ENCODE results near the gene UBE2E2.

UBE2E2 gene

DNA sequence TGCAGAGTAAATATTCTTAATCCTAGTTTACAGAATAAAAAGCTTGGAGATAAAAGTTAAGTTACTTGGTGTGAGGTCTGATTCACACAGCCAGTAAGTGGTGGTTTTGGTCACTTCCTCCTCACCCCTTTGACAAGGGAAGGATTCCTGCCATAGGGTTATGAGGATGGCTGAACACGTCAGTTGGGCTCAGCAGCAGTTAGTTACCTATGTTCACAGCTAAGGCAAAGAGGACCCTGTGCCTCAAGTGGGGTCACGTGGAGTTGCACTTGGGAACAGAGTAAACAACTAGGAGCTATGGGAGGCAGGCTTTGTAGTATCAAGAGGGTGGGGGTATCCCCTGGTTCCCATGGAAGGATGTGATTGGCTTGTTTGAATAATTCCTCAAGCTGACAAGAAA, 232.2 kb downstream of the UBE2E2 start:
- TF ChIP-seq POLR2AphosphoS5 (IDR thresholded peaks at IDR 0.05; ENCODE audit: low read depth, low read length) (no peak), FOXP2 (optimal IDR thresholded peaks at IDR 0.05; ENCODE audit: borderline replicate concordance, extremely low read depth, extremely low read length, insufficient read depth) (no peak), TAF1 (IDR thresholded peaks at IDR 0.05; ENCODE audit: borderline replicate concordance, insufficient read depth, low read length) (no peak), SIN3A (IDR thresholded peaks at IDR 0.05; ENCODE audit: borderline replicate concordance, insufficient read depth, low read length) (no peak)
- TF ChIP-seq, protein P1, sequence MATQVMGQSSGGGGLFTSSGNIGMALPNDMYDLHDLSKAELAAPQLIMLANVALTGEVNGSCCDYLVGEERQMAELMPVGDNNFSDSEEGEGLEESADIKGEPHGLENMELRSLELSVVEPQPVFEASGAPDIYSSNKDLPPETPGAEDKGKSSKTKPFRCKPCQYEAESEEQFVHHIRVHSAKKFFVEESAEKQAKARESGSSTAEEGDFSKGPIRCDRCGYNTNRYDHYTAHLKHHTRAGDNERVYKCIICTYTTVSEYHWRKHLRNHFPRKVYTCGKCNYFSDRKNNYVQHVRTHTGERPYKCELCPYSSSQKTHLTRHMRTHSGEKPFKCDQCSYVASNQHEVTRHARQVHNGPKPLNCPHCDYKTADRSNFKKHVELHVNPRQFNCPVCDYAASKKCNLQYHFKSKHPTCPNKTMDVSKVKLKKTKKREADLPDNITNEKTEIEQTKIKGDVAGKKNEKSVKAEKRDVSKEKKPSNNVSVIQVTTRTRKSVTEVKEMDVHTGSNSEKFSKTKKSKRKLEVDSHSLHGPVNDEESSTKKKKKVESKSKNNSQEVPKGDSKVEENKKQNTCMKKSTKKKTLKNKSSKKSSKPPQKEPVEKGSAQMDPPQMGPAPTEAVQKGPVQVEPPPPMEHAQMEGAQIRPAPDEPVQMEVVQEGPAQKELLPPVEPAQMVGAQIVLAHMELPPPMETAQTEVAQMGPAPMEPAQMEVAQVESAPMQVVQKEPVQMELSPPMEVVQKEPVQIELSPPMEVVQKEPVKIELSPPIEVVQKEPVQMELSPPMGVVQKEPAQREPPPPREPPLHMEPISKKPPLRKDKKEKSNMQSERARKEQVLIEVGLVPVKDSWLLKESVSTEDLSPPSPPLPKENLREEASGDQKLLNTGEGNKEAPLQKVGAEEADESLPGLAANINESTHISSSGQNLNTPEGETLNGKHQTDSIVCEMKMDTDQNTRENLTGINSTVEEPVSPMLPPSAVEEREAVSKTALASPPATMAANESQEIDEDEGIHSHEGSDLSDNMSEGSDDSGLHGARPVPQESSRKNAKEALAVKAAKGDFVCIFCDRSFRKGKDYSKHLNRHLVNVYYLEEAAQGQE (IDR thresholded peaks at IDR 0.05; ENCODE audit: insufficient read depth in 1 of 2, low read depth in 2 of 2, low read length in 2 of 2) = no peak

GRCh38 chr3:23435904-23436303, 232.8 kb downstream of the UBE2E2 start:
- TF ChIP-seq SIN3A (IDR thresholded peaks at IDR 0.05; ENCODE audit: borderline replicate concordance, insufficient read depth, low read length) = no peak
- TF ChIP-seq, protein P1 (IDR thresholded peaks at IDR 0.05; ENCODE audit: insufficient read depth in 1 of 2, low read depth in 2 of 2, low read length in 2 of 2) = no peak
- no peak for TF ChIP-seq FOXP2 (optimal IDR thresholded peaks at IDR 0.05; ENCODE audit: borderline replicate concordance, extremely low read depth, extremely low read length, insufficient read depth)
- no peak for TF ChIP-seq TAF1 (IDR thresholded peaks at IDR 0.05; ENCODE audit: borderline replicate concordance, insufficient read depth, low read length)
- no peak for TF ChIP-seq POLR2AphosphoS5 (IDR thresholded peaks at IDR 0.05; ENCODE audit: low read depth, low read length)

DNA sequence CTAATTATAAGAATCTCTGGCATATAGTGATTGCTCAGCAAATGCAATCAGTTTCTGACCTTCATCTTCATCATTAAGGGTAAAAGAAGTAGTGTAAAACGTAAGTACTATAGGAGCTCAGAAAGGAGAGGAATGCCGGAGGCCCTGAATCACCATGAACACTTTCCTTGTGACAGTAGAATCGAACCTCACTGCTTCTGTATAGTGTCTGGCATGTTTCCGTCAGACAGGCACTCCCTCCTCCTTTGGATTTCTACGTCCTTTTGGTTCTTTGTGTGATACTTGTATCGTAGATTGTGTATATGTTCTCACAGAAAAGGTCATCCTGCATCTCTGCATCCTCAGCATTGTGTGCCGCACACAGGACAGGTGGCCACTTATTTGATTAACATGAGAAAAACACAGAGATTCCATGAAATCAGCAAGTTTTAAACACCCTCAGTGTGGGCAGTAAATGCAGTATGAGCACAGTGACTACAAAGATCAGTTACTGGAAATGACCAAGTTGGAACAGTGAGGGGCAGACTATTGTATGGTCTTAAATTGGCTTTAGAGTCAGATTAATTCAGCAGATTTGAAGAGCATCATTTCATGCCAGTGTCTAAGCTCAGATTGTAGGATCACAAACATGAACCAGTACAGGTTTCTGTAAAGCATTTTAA, 234.5 kb downstream of the UBE2E2 start:
- TF ChIP-seq SIN3A (IDR thresholded peaks at IDR 0.05; ENCODE audit: borderline replicate concordance, insufficient read depth, low read length) = no peak
- no peak for TF ChIP-seq POLR2AphosphoS5 (IDR thresholded peaks at IDR 0.05; ENCODE audit: low read depth, low read length)
- TF ChIP-seq FOXP2 (optimal IDR thresholded peaks at IDR 0.05; ENCODE audit: borderline replicate concordance, extremely low read depth, extremely low read length, insufficient read depth) = no peak
- TF ChIP-seq TAF1 (IDR thresholded peaks at IDR 0.05; ENCODE audit: borderline replicate concordance, insufficient read depth, low read length) = no peak
- TF ChIP-seq, protein P1 (IDR thresholded peaks at IDR 0.05; ENCODE audit: insufficient read depth in 1 of 2, low read depth in 2 of 2, low read length in 2 of 2) = no peak

DNA sequence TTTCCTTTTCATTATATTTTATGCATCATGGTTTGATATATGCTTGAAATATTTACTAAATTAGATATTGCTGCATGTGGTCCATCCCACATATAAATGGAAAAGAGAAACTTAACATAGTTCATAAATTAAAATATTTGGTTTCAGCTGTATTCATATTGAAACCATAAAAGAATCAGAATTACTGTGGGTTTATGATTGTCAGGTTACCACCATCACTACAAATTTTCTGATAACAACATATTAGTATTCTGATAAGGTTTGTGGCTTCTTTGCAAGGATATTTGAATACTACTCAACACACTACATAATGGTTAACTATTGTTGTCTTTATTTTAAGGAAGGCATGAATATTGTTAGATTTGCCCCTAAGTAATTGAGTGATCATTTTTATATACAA, 235.5 kb downstream of the UBE2E2 start:
- TF ChIP-seq FOXP2 (optimal IDR thresholded peaks at IDR 0.05; ENCODE audit: borderline replicate concordance, extremely low read depth, extremely low read length, insufficient read depth) (no peak), POLR2AphosphoS5 (IDR thresholded peaks at IDR 0.05; ENCODE audit: low read depth, low read length) (no peak)

DNA sequence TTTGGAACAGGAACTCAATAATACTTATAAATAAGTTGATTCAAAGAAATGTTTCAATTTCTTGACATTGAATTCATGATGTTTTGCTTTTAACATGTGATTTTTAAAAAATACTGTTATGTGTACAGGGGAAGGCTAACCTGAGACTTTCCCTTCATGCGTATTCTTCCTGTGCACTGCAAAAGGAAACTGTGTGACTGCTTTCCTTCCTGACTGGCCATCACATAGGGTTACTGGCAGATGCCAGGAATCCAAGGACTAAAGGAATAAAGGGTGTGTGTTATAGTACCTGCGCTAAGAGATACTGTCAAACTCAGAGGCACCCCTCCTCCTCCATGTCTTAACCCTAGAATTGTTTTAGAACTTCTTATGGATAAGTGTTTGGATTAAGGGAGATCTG, 236.0 kb downstream of the UBE2E2 start:
- TF ChIP-seq POLR2AphosphoS5 (IDR thresholded peaks at IDR 0.05; ENCODE audit: low read depth, low read length) = no peak
- TF ChIP-seq, protein P1 (IDR thresholded peaks at IDR 0.05; ENCODE audit: insufficient read depth in 1 of 2, low read depth in 2 of 2, low read length in 2 of 2) = no peak
- TF ChIP-seq SIN3A (IDR thresholded peaks at IDR 0.05; ENCODE audit: borderline replicate concordance, insufficient read depth, low read length) = no peak
- TF ChIP-seq FOXP2 (optimal IDR thresholded peaks at IDR 0.05; ENCODE audit: borderline replicate concordance, extremely low read depth, extremely low read length, insufficient read depth) = no peak
